ENCODE measurements around the gene FBXO7. TPM values are rescaled to one million over a fixed set of nuclear protein-coding genes. Genes with fewer than 3 reads are reported as not detected.

FBXO7 gene
- total RNA-seq, 1 donor, result 67.4 TPM

DNA sequence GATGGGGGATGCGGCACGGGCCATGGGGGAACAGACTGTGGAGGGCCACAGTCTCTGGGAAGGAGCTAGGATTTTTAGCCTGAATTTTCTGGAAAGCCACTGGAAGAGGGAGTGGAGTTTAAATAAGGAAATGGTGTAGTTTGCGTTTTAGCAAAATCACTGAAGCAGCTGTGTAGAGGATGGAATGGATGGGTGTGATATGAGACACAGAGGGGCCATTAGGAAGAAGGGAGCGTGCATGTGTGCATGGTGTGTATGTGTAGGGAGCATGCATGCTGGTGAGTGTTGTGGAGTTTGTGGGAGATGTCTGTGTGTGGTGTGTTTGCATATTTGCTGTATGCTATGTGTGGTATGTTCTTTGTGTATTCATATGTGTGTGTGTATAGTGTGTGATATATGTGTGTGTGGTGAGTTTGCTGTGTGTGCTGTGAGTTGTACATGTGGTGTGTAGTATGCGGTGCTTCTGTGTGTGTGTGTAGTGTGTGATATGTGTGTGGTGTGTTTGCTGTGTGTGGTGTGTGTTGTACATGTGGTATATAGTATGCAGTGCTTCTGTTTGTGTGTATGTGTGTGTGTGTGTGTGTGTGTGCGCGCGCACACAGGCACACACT, 67.6 kb downstream of the FBXO7 start:
- H3K4me3 ChIP-seq (ENCODE audit: low read depth, low read length), result no peak overlapping the region
- DNase-seq (ENCODE audit: low read depth), result no peak
- TF ChIP-seq, protein P1, sequence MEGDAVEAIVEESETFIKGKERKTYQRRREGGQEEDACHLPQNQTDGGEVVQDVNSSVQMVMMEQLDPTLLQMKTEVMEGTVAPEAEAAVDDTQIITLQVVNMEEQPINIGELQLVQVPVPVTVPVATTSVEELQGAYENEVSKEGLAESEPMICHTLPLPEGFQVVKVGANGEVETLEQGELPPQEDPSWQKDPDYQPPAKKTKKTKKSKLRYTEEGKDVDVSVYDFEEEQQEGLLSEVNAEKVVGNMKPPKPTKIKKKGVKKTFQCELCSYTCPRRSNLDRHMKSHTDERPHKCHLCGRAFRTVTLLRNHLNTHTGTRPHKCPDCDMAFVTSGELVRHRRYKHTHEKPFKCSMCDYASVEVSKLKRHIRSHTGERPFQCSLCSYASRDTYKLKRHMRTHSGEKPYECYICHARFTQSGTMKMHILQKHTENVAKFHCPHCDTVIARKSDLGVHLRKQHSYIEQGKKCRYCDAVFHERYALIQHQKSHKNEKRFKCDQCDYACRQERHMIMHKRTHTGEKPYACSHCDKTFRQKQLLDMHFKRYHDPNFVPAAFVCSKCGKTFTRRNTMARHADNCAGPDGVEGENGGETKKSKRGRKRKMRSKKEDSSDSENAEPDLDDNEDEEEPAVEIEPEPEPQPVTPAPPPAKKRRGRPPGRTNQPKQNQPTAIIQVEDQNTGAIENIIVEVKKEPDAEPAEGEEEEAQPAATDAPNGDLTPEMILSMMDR (IDR thresholded peaks at IDR 0.05; ENCODE audit: insufficient read depth, low read length), result no peak

DNA sequence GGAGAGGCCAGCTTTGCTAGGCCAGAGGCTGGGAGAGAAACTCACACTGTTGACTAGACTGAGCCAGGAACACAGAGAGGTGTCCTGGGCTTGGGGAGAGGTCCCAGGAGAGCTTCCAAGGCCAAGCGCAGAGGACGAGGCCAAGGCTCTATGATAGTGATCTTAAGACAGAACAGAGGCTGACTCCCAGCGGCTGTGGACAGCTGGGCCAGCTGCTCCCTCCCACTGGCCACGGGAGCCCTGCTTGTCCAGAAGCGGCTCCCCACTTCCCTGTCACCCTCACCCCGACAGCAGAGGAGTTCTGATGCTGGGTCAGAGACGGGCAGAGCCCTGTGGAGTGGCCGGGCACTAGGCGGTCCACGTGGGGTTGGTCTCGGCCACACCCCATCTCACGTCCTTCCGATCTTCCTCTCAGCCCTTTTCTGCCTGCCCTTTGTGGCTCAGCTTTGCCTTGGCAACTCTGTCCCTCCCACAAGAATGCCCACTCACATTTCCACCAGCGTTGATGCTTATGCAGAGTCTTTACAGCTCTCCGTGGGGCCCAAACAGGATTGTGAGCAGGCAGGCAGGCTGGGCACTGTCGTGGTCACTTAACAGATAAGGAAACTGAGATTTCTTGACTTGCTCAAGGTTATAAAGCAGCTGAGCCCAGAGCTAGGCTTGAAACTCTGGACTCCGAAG, 68.2 kb downstream of the FBXO7 start:
- peak; percentile 7 for DNase-seq (ENCODE audit: low read depth)
- TF ChIP-seq, protein P1 (IDR thresholded peaks at IDR 0.05; ENCODE audit: insufficient read depth, low read length), result no peak
- no peak overlapping the region for H3K4me3 ChIP-seq (ENCODE audit: low read depth, low read length)

DNA sequence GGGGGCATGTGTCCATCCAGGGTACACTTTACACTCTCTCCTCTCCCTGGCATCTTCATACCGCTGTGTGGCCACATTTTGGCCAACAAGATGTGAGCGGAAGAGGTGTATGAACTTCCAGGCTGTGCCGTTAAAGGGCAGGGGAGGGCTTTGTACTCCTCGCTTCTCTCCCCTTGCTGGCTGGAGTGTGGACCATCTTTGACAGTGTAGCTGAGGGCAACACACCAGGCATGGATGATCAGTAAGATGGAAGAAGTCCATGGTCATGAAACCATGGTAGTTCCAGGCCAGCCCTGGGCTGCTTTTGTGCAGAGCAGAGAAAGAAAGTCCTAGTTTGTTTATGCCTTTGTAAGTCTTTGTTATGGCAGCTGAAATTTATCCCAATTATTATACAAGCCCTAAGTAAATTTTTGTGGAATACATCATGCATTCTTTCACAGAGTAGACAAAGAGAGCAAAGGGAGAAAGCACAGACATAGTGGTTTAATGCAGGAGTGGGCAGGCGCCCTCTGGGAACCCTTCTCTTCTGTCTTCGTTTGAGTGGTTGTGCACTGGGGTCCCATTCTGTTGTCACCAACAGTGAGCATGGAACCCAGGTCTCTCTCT, 70.4 kb downstream of the FBXO7 start:
- peak; percentile 40 for DNase-seq (ENCODE audit: low read depth)
- H3K4me3 ChIP-seq (ENCODE audit: low read depth, low read length), result no peak overlapping the region
- TF ChIP-seq, protein P1 (IDR thresholded peaks at IDR 0.05; ENCODE audit: insufficient read depth, low read length), result no peak

DNA sequence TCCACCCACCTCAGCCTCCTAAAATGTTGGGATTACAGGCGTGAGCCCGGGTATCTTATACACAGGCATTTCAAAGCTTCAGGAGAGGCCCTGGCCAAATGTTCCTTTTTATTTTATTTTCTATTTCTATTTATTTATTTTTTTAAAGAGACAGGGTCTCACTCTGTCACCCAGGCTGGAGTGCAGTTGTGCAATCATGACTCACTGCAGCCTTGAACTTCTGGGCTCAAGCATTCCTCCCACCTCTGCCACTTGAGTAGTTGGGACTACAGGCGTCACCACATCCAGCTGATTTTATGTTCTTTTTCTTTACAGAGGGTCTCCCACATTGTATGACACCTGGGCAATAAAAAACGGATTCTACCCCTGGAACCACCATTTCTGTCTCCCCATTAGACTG, 71.2 kb downstream of the FBXO7 start:
- H3K4me3 ChIP-seq (ENCODE audit: low read depth, low read length), result no peak overlapping the region
- peak; percentile 9 for DNase-seq (ENCODE audit: low read depth)
- TF ChIP-seq, protein P1 (IDR thresholded peaks at IDR 0.05; ENCODE audit: insufficient read depth, low read length), result no peak

DNA sequence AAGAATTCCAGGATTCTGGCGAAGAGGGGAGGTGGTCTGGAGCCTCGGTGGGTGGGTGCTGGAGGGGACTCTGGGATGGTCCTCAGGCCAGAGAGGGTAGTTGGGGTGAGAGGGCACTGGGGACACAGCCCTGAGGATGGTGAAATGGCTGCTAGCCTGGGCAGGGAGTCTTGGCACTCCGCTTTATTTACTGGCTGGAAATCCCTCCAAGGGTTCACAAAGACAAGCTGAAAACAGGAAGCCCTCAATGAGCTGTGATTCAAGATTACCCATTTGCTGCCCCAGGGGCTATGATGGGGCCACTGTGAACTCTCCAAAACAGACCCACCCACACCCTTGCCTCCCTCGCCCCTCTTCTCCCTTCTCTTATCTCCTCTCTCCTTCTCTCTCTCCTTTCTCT, 71.9 kb downstream of the FBXO7 start:
- H3K4me3 ChIP-seq (ENCODE audit: low read depth, low read length), result no peak overlapping the region
- DNase-seq (ENCODE audit: low read depth), result no peak
- TF ChIP-seq, protein P1 (IDR thresholded peaks at IDR 0.05; ENCODE audit: insufficient read depth, low read length), result no peak

DNA sequence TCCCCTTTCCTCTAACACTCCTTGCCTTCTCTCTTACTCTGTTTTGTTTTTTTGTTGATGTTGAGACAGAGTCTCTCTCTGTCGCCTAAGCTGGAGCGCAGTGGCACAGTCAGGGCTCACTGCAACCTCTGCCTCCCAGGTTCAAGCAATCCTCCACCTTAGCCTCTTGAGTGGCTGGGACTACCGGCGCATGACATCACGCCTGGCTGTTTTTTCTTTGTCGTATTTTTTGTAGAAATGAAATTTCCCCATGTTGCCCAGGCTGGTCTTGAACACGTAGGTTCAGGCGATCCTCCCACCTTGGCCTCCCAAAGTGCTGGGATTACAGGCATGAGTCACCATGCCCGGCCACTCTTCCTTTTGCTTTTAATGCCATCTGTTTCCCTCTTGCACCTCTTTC, 72.3 kb downstream of the FBXO7 start:
- DNase-seq (ENCODE audit: low read depth), result no peak
- TF ChIP-seq, protein P1 (IDR thresholded peaks at IDR 0.05; ENCODE audit: insufficient read depth, low read length), result no peak
- H3K4me3 ChIP-seq (ENCODE audit: low read depth, low read length), result no peak overlapping the region

Data from fibroblast of the aortic adventitia (primary cell).